Stimulated activated CD8-positive, alpha-beta memory T cell treated with anti-CD3 and anti-CD28 coated beads, Interleukin-15, amount 100 ng/mL, for 24 hours (primary cell): ENCODE results near the gene FREM1.
"Not testable (repeated sequence)": the region's sequence is repeated elsewhere in the genome, so short reads cannot be mapped to it uniquely, and the experiment has no call there.

ENCODE experiments used
- DNase-seq: peaks from one replicate; pipeline ENCODE4 v3.0.0-alpha.2; 2020; ENCODE audit warnings: low read depth

The FREM1 gene, protein sequence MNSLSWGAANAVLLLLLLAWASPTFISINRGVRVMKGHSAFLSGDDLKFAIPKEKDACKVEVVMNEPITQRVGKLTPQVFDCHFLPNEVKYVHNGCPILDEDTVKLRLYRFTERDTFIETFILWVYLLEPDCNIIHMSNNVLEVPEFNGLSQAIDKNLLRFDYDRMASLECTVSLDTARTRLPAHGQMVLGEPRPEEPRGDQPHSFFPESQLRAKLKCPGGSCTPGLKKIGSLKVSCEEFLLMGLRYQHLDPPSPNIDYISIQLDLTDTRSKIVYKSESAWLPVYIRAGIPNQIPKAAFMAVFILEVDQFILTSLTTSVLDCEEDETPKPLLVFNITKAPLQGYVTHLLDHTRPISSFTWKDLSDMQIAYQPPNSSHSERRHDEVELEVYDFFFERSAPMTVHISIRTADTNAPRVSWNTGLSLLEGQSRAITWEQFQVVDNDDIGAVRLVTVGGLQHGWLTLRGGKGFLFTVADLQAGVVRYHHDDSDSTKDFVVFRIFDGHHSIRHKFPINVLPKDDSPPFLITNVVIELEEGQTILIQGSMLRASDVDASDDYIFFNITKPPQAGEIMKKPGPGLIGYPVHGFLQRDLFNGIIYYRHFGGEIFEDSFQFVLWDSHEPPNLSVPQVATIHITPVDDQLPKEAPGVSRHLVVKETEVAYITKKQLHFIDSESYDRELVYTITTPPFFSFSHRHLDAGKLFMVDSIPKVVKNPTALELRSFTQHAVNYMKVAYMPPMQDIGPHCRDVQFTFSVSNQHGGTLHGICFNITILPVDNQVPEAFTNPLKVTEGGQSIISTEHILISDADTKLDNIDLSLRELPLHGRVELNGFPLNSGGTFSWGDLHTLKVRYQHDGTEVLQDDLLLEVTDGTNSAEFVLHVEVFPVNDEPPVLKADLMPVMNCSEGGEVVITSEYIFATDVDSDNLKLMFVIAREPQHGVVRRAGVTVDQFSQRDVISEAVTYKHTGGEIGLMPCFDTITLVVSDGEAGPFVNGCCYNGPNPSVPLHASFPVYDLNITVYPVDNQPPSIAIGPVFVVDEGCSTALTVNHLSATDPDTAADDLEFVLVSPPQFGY (N-terminal part only)

GRCh38 chr9:14909961-14910805 lies at the start of gene FREM1:
Gene FREM1 (minus strand): TSS chr9:14910428. CDS start chr9:14868977, 41,451 bp downstream.
- no peak for DNase-seq

GRCh38 chr9:14958989-14959388 lies 48.8 kb upstream of the FREM1 start:
- no peak for DNase-seq

GRCh38 chr9:14957109-14957508 lies 46.9 kb upstream of the FREM1 start:
- no peak for DNase-seq

DNA sequence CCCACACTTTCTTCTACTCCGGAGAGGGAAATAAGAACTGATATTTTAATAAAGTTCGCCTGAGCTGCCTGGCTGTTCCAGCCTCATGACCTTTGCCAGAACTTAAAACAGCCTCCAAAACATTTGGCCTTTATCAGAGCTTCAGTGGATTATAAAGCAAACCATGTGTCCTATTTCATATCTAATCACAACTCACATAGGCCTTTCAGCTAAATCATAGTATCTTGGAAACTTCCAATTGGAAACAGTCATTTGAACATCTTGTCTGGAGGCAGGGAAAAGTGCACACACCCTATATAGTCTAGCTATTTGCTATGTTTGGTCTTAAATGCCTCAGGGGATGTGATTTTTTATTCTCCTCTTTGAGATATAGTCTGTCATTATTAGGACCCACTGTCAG lies 46.0 kb upstream of the FREM1 start:
- no peak for DNase-seq

DNA sequence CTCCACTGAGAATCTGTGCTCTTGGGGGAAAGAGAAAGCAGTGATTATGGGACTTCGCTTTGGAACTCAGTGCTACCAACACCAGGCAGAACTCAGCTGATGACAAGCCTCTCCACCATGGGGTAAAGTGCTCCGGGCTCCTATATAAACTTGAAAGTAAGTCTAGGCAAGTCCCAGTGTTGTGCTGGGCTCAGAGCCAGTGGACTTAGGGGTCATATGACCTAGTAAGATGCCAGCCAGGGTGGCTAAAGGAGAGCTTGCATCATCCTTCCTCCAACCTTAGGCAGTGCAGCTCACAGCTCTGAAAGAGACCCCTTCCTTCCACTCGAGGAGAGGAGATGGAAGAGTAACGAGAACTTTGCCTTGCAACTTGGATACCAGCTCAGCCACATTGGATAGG lies 35.1 kb upstream of the FREM1 start:
- DNase-seq = no peak

DNA sequence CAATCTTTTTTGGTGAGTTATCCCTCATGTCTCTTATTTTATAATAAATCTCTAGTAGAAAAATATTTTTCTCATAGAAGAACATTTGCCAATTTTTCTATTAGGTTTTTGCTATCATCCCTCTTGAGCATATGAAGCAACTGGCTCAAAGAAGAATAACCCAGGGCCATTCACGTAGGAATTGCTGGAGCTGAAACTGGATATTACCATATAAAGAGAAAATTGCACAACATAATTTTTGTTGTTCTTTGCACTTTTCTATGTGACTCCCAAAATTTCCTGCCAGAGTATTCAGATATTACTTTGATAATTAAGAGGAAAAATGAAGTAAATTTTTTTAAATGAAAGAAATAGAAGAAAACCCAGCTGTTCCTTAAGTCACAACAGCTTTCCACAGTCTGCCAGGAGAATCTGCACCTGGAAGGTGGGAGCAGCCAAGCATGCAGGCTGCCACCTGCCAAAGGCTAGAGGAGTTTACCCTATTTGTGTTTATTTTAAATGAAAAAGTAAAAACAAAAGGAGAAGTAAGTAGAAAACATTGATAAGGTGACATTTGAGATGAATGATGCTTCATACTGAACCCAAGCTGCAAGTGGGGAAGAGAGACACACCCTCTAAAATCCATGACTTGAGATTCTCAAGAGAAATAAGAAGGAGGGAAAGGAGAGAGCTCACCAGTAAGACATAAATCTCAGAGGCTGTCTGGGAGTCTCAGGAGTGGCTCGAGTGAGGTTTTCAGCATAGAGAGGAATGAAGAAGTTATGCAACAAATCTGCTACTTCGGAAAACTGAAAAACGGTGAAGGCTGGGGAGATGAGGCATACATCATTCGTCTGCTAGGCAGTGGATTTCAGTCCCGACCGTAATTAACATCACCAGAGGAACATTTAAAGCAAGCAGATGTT lies 31.5 kb upstream of the FREM1 start:
- no peak for DNase-seq

GRCh38 chr9:14939378-14939777 lies 29.1 kb upstream of the FREM1 start:
- DNase-seq = no peak

DNA sequence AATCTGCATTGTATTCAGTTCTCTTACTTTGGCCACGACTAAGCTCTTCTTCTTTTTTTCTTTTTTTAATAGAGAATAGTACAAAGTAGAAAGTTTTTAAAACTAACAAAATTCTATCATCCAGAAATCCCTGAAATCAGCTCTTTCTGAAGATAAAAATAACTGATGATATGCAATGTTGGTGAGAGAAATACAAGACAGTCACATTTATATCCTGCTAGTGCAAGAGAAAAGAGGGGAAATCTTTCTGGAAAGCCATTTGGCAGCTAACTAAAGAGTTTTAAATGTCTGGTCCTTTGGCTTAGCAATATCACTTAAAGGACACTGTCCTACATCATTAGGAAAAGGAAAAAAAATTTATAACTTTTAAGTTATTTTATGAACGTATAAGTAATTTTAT lies 27.0 kb upstream of the FREM1 start:
- no peak for DNase-seq

GRCh38 chr9:14936491-14936890 lies 26.3 kb upstream of the FREM1 start:
- DNase-seq = no peak

GRCh38 chr9:14935964-14936363 lies 25.7 kb upstream of the FREM1 start:
- DNase-seq = no peak

DNA sequence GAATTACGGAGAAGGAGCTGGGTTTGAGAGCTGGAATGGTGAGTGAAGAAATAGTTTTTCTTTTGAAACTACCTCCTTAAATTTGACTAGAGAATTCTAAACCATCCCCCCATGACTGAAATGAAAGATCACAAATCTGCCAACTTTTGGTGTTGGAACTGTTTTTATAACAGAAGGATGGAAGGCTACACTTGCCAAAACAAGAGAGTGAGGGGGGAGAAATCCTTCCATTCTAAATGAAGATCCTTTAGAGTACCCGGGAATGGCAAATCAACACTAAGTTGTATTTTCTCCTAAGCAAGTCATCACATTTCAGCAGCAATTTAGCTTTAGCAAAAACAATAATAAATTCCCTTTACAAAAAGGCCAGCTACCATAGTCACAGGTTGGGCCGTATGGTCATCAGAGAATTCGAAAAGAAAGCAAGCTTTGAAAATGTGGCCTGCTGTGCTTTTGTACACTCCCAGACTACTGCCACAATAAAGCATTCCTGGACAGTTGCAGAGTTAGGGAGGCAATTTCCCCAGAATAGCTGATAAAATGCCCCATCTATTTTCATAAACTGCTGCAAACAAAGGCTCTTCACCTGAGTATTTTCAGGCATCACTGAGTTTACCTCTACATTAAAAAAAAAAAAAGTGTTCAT lies 25.0 kb upstream of the FREM1 start:
- no peak for DNase-seq

DNA sequence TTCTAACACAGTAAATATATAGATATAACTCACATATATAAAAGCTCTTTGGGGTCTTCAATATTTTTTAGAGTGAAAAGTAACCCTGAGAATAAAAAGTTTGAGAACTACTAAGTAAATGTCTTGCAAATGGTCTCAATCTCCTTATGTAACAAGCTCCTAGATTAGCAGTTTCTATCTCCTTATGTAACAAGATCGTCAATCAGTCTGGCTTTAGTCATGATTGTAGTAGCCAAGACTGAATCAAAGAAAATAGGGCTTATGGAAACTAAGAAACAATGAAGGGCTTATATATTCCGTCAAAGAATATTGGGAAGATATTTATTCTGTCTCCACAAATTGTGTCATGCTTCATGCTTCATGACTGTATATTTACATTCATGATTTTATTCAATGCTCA lies 22.4 kb upstream of the FREM1 start:
- no peak for DNase-seq

- no peak for DNase-seq
Measured at GRCh38 chr9:14932231-14932630, 22.0 kb upstream of the FREM1 start.

GRCh38 chr9:14926941-14927624 lies 16.9 kb upstream of the FREM1 start:
- no peak for DNase-seq

DNA sequence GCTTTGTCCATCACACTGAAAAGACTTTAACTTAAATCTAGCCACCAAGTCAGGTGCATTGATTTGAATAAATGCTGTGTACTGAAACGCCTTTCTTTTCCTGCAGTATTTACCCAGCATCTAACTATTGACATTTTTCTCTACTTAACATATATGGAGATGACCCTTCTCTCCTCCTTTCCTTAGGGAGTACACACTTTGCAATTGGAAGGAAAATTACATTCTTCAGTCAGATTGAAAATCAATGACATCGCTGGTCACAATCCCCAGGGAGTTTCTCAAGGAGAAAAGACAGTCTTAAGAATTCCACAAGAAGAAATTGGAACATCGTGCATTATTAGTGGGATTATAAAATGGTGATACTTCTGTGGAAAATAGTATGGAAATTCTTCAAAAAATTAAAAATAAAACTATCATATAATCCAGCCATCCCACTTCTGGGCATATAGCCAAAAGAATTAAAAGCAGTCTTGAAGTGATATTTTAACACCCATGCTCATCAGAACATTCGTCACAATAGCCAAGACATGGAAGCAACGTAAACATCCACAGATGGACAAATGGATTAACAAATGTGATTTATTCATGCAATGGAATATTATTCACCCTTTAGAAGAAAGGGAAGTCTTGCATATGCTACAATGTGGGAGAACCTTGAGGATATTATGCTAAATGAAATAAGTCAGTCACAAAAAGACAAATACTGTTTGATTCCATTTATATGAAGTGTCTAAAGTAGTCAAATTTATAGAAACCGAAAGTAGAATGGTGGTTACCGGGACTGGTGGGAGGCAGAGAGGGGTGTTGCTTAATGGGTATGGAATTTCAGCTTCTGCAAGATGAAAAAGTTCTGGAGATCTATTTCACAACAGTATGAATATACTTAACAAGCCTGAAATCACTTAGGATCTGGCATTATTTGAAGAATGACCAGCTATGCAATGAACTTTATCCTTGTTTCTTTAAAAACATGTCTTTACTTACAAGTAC lies 14.3 kb upstream of the FREM1 start:
- no peak for DNase-seq

- DNase-seq = no peak
Measured at GRCh38 chr9:14923701-14924100, 13.5 kb upstream of the FREM1 start.

GRCh38 chr9:14920805-14921204 lies 10.6 kb upstream of the FREM1 start:
- not testable (repeated sequence) for DNase-seq

DNA sequence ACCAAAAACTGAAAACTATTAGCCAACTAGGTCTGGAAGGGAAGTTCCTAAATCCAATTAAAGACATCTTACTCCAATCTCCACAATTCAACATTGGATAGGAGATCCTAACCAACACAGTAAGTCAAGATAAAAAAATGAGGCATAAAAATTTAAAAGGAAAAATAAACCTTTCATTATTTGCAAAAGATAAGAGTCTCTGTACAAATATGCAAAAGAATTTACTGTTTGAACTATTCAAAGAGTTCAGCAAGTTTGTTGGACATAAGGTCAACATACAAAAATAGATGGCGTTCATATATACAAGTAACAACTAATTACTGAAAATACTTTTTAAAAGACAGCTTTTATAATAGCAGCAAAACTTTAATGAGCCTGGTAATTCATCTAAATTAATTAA lies 3.1 kb upstream of the FREM1 start:
- DNase-seq = no peak
